SK-N-SH treated with all-trans-retinoic acid at 6 μM for 48 hours (cell line): Measurements from ENCODE around the gene TADA3.

Experiments
- ATAC-seq: fragments of 200-7000 bp; cut with Tn5 transposase; 3 replicates; pipeline ENCODE4 v1.9.1; 2020; ENCODE audit warnings: mild to moderate bottlenecking, moderate library complexity
- ARNTL ChIP-seq: fragments of 450-650 bp; formaldehyde crosslinking; IDR thresholded peaks from 2 replicates; pipeline ENCODE4 v1.5.0; 2020; ENCODE audit warnings: low read depth, mild to moderate bottlenecking, moderate library complexity, borderline replicate concordance
- CSDC2 ChIP-seq: fragments of 250-450 bp; sonication (Bioruptor Pico); IDR thresholded peaks from 2 replicates; pipeline ENCODE4 v1.5.0; 2020; ENCODE audit warnings: mild to moderate bottlenecking, moderate library complexity
- ESRRG ChIP-seq: fragments of 250-450 bp; sonication (Bioruptor Pico); IDR thresholded peaks from 2 replicates; pipeline ENCODE4 v1.6.1; 2021; ENCODE audit warnings: mild to moderate bottlenecking
- ISL1 ChIP-seq: fragments of 250-450 bp; sonication (Bioruptor Pico); IDR thresholded peaks from 2 replicates; pipeline ENCODE4 v2.1.2; 2022; ENCODE audit warnings: mild to moderate bottlenecking, moderate library complexity
- OSR1 ChIP-seq: fragments of 250-450 bp; sonication (Bioruptor Pico); IDR thresholded peaks from 2 replicates; pipeline ENCODE4 v1.8.0; 2022; ENCODE audit warnings: moderate library complexity, mild to moderate bottlenecking, inconsistent platforms
- PATZ1 ChIP-seq: fragments of 250-450 bp; sonication (Bioruptor Pico); IDR thresholded peaks from 2 replicates; pipeline ENCODE4 v1.8.0; 2020; ENCODE audit warnings: mild to moderate bottlenecking, moderate library complexity, borderline replicate concordance
- POU6F1 ChIP-seq: fragments of 250-450 bp; sonication (Bioruptor Pico); IDR thresholded peaks from 2 replicates; pipeline ENCODE4 v1.8.0; 2021; ENCODE audit warnings: low read depth, mild to moderate bottlenecking, moderate library complexity, borderline replicate concordance
- PPARA ChIP-seq: fragments of 250-450 bp; sonication (Bioruptor Pico); IDR thresholded peaks from 2 replicates; pipeline ENCODE4 v1.5.0; 2020; ENCODE audit warnings: mild to moderate bottlenecking, borderline replicate concordance
- RARB ChIP-seq: fragments of 250-450 bp; sonication (Bioruptor Pico); IDR thresholded peaks from 2 replicates; pipeline ENCODE4 v1.8.0; 2021; ENCODE audit warnings: mild to moderate bottlenecking, moderate library complexity
- SNAI2 ChIP-seq: fragments of 250-450 bp; sonication (Bioruptor Pico); IDR thresholded peaks from 2 replicates; pipeline ENCODE4 v1.5.0; 2020; ENCODE audit warnings: mild to moderate bottlenecking, moderate library complexity
- TOX ChIP-seq: fragments of 250-450 bp; sonication (Bioruptor Pico); IDR thresholded peaks from 2 replicates; pipeline ENCODE4 v1.8.0; 2021; ENCODE audit warnings: mild to moderate bottlenecking, moderate library complexity, borderline replicate concordance
- ZC3H10 ChIP-seq: fragments of 250-450 bp; sonication (Bioruptor Pico); IDR thresholded peaks from 2 replicates; pipeline ENCODE4 v1.5.1; 2021; ENCODE audit warnings: mild to moderate bottlenecking, moderate library complexity
- ZFP3 ChIP-seq: fragments of 250-450 bp; sonication (Bioruptor Pico); IDR thresholded peaks from 2 replicates; pipeline ENCODE4 v1.5.0; 2020; ENCODE audit warnings: mild to moderate bottlenecking, moderate library complexity
- ZFP30 ChIP-seq: fragments of 450-650 bp; formaldehyde crosslinking; IDR thresholded peaks from 2 replicates; pipeline ENCODE4 v1.5.0; 2022; ENCODE audit warnings: mild to moderate bottlenecking, moderate library complexity
- ZNF70 ChIP-seq: fragments of 450-650 bp; formaldehyde crosslinking; IDR thresholded peaks from 2 replicates; pipeline ENCODE4 v1.5.0; 2020; ENCODE audit warnings: mild to moderate bottlenecking, moderate library complexity
- TF ChIP-seq, protein P1 (sequence below): fragments of 250-450 bp; sonication (Bioruptor Pico); IDR thresholded peaks from 2 replicates; pipeline ENCODE4 v1.5.1; 2020; ENCODE audit warnings: low read depth, mild to moderate bottlenecking, moderate library complexity
- TF ChIP-seq, protein P2 (sequence below): fragments of 250-450 bp; sonication (Bioruptor Pico); IDR thresholded peaks from 2 replicates; pipeline ENCODE4 v1.5.1; 2021; ENCODE audit warnings: mild to moderate bottlenecking, moderate library complexity
- TF ChIP-seq, protein P3 (sequence below): fragments of 250-450 bp; sonication (Bioruptor Pico); IDR thresholded peaks from 2 replicates; pipeline ENCODE4 v1.5.0; 2020; ENCODE audit warnings: mild to moderate bottlenecking, moderate library complexity

The TADA3 gene

GRCh38 chr3:9825451-9826040 is 33.3 kb upstream of the TADA3 start (continued):
- TF ChIP-seq, protein P1, sequence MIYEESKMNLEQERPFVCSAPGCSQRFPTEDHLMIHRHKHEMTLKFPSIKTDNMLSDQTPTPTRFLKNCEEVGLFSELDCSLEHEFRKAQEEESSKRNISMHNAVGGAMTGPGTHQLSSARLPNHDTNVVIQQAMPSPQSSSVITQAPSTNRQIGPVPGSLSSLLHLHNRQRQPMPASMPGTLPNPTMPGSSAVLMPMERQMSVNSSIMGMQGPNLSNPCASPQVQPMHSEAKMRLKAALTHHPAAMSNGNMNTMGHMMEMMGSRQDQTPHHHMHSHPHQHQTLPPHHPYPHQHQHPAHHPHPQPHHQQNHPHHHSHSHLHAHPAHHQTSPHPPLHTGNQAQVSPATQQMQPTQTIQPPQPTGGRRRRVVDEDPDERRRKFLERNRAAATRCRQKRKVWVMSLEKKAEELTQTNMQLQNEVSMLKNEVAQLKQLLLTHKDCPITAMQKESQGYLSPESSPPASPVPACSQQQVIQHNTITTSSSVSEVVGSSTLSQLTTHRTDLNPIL, result no peak
- TF ChIP-seq RARB (no peak), OSR1 (CRISPR knock-in tag) (no peak), ZFP3 (CRISPR knock-in tag) (no peak), TOX (CRISPR knock-in tag) (no peak)
- TF ChIP-seq, protein P2, sequence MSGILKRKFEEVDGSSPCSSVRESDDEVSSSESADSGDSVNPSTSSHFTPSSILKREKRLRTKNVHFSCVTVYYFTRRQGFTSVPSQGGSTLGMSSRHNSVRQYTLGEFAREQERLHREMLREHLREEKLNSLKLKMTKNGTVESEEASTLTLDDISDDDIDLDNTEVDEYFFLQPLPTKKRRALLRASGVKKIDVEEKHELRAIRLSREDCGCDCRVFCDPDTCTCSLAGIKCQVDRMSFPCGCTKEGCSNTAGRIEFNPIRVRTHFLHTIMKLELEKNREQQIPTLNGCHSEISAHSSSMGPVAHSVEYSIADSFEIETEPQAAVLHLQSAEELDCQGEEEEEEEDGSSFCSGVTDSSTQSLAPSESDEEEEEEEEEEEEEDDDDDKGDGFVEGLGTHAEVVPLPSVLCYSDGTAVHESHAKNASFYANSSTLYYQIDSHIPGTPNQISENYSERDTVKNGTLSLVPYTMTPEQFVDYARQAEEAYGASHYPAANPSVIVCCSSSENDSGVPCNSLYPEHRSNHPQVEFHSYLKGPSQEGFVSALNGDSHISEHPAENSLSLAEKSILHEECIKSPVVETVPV (CRISPR knock-in tag), result no peak

GRCh38 chr3:9820946-9821345 is 28.7 kb upstream of the TADA3 start:
- no peak for TF ChIP-seq ZNF70 (CRISPR knock-in tag)
- TF ChIP-seq ARNTL (CRISPR knock-in tag), result no peak
- TF ChIP-seq SNAI2 (CRISPR knock-in tag), result no peak
- TF ChIP-seq, protein P1, result no peak
- no peak for TF ChIP-seq OSR1 (CRISPR knock-in tag)
- no peak for TF ChIP-seq TOX (CRISPR knock-in tag)
- TF ChIP-seq ISL1 (CRISPR knock-in tag), result no peak
- TF ChIP-seq PPARA (CRISPR knock-in tag), result no peak
- no peak for TF ChIP-seq ESRRG (CRISPR knock-in tag)
- TF ChIP-seq ZFP30 (CRISPR knock-in tag), result no peak
- TF ChIP-seq, protein P2 (CRISPR knock-in tag), result no peak
- TF ChIP-seq PATZ1 (CRISPR knock-in tag), result no peak
- no peak for TF ChIP-seq CSDC2 (CRISPR knock-in tag)
- peak; percentile 85 for ATAC-seq

DNA sequence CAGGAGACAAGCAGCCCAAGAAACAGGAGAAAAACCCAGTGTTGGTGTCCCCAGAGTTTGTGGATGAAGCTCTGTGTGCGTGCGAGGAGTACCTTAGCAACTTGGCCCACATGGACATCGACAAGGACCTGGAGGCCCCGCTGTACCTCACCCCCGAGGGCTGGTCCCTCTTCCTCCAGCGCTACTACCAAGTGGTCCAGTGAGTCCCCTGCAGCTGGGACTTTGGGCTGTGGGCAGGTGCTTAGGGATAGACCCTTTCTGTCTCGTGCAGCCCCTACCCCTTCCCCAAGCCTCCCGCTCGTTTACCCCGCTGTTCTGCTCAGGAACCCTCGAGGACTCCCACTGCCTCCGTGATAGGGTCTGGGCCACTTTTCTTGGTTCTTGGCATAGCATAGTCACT is 28.3 kb upstream of the TADA3 start:
- ATAC-seq, result peak; percentile 9; the same call in 2 of the 3 replicates
- TF ChIP-seq ZFP30 (CRISPR knock-in tag) (no peak), SNAI2 (CRISPR knock-in tag) (no peak), POU6F1 (CRISPR knock-in tag) (no peak), ZC3H10 (CRISPR knock-in tag) (no peak), TOX (CRISPR knock-in tag) (no peak)
- TF ChIP-seq, protein P3, sequence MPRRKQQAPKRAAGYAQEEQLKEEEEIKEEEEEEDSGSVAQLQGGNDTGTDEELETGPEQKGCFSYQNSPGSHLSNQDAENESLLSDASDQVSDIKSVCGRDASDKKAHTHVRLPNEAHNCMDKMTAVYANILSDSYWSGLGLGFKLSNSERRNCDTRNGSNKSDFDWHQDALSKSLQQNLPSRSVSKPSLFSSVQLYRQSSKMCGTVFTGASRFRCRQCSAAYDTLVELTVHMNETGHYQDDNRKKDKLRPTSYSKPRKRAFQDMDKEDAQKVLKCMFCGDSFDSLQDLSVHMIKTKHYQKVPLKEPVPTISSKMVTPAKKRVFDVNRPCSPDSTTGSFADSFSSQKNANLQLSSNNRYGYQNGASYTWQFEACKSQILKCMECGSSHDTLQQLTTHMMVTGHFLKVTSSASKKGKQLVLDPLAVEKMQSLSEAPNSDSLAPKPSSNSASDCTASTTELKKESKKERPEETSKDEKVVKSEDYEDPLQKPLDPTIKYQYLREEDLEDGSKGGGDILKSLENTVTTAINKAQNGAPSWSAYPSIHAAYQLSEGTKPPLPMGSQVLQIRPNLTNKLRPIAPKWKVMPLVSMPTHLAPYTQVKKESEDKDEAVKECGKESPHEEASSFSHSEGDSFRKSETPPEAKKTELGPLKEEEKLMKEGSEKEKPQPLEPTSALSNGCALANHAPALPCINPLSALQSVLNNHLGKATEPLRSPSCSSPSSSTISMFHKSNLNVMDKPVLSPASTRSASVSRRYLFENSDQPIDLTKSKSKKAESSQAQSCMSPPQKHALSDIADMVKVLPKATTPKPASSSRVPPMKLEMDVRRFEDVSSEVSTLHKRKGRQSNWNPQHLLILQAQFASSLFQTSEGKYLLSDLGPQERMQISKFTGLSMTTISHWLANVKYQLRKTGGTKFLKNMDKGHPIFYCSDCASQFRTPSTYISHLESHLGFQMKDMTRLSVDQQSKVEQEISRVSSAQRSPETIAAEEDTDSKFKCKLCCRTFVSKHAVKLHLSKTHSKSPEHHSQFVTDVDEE (CRISPR knock-in tag), result no peak
- TF ChIP-seq, protein P1, result no peak
